GM12891 (cell line): ENCODE data around the gene RBM20.

Experiments used
- POLR2A ChIP-seq: IDR thresholded peaks from 2 replicates; pipeline ENCODE4 v1.6.1; 2011; ENCODE audit warnings: low read depth, low read length, control low read depth
- POLR2AphosphoS5 ChIP-seq: IDR thresholded peaks from 2 replicates; pipeline ENCODE4 v1.6.1; 2011; ENCODE audit warnings: low read depth, low read length, control low read depth
- TAF1 ChIP-seq: IDR thresholded peaks from 2 replicates; pipeline ENCODE4 v1.6.1; 2011; ENCODE audit warnings: low read depth, low read length, control low read depth

- TF ChIP-seq POLR2A, result no peak
- TF ChIP-seq POLR2AphosphoS5, result no peak
- no peak for TF ChIP-seq TAF1
Observed at GRCh38 chr10:110709444-110709828, 65.3 kb downstream of the RBM20 start.
